ENCODE results near the gene MSI1. TPM values are rescaled to one million over a fixed set of nuclear protein-coding genes. Genes with fewer than 3 reads are reported as not detected.

The MSI1 gene
- total and polyA plus RNA-seq, 2 of the 13 experiments (the other 11 are each of a cell fraction or from before 2014, with no cell fraction given): 0.09 to 0.46 TPM

DNA sequence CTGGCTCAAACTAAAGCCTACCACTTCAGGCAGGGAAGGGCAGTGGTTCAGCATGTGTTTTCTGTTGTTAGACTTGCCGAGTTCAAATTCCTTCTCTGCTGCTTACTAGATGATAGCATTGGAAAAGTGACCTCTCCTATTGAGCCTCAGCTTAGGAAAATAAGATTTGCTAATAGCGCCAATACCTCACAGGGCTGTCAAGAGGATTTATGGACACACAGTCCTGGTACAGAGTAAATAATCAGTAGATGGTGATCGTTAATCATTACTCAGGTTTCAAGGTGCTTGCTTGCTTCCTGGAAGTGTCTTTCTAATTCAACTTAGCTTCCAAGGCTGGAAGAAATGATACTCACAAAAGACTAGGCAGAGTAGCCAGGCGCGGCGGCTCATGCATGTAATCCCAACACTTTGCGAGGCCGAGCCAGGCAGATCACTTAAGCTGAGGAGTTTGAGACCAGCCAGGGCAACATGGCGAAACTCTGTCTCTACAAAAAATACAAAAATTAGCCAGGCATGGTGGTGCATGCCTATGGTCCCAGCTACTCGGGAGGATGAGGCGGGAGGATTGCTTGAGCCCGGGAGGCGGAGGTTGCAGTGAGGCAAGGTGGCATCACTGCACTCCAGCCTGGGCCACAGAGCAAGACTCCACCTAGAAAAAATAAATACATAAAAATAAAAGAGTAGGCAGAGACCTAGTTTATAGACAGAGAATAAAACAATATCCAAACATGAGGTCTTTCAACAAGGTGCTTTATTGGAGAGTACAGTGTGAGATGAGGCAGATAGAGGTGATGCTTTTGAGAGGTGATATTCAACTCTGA lies 47.4 kb downstream of the MSI1 start (continued):
- TF ChIP-seq SETDB1 (CRISPR knock-in tag; IDR thresholded peaks at IDR 0.05; ENCODE audit: borderline replicate concordance) (no peak), NCOA2 (CRISPR knock-in tag; IDR thresholded peaks at IDR 0.05) (peak; percentile 74), ZNF350 (CRISPR knock-in tag; IDR thresholded peaks at IDR 0.05; ENCODE audit: borderline replicate concordance, low read depth) (no peak; the same call in 1 of the 2 replicates), NR2F2 (IDR thresholded peaks at IDR 0.05; ENCODE audit: borderline replicate concordance, low read depth) (0 out of 2 replicates have a peak, but pooled peaks have one; percentile 17), ELF3 (CRISPR knock-in tag; IDR thresholded peaks at IDR 0.05) (peak; percentile 83; the same call in 1 of the 2 replicates), ZMYM3 (CRISPR knock-in tag; IDR thresholded peaks at IDR 0.05) (no peak; the same call in 1 of the 2 replicates), HCFC1 (IDR thresholded peaks at IDR 0.05; ENCODE audit: low read depth, low read length) (no peak), SMARCC2 (IDR thresholded peaks at IDR 0.05) (no peak), CAMTA2 (CRISPR knock-in tag; IDR thresholded peaks at IDR 0.05; ENCODE audit: borderline replicate concordance) (no peak), JUN (CRISPR knock-in tag; IDR thresholded peaks at IDR 0.05) (no peak), ZNF3 (CRISPR knock-in tag; IDR thresholded peaks at IDR 0.05) (no peak), RFXAP (CRISPR knock-in tag; IDR thresholded peaks at IDR 0.05; ENCODE audit: borderline replicate concordance) (no peak), FOXK1 (CRISPR knock-in tag; IDR thresholded peaks at IDR 0.05; ENCODE audit: borderline replicate concordance, low read depth) (peak; percentile 20; the same call in 1 of the 2 replicates), FLYWCH1 (CRISPR knock-in tag; IDR thresholded peaks at IDR 0.05) (no peak), JUNB (CRISPR knock-in tag; IDR thresholded peaks at IDR 0.05; ENCODE audit: borderline replicate concordance) (no peak), KAT8 (CRISPR knock-in tag; IDR thresholded peaks at IDR 0.05) (no peak), HES4 (CRISPR knock-in tag; IDR thresholded peaks at IDR 0.05; ENCODE audit: borderline replicate concordance) (no peak), ZNF205 (CRISPR knock-in tag; IDR thresholded peaks at IDR 0.05) (no peak), NFKBIZ (CRISPR knock-in tag; IDR thresholded peaks at IDR 0.05) (no peak)
- TF ChIP-seq, protein P1, sequence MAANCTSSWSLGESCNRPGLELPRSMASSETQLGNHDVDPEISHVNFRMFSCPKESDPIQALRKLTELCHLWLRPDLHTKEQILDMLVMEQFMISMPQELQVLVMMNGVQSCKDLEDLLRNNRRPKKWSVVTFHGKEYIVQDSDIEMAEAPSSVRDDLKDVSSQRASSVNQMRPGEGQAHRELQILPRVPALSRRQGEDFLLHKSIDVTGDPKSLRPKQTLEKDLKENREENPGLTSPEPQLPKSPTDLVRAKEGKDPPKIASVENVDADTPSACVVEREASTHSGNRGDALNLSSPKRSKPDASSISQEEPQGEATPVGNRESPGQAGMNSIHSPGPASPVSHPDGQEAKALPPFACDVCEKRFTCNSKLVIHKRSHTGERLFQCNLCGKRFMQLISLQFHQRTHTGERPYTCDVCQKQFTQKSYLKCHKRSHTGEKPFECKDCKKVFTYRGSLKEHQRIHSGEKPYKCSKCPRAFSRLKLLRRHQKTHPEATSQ (CRISPR knock-in tag; IDR thresholded peaks at IDR 0.05; ENCODE audit: borderline replicate concordance): no peak
- TF ChIP-seq, protein P2, sequence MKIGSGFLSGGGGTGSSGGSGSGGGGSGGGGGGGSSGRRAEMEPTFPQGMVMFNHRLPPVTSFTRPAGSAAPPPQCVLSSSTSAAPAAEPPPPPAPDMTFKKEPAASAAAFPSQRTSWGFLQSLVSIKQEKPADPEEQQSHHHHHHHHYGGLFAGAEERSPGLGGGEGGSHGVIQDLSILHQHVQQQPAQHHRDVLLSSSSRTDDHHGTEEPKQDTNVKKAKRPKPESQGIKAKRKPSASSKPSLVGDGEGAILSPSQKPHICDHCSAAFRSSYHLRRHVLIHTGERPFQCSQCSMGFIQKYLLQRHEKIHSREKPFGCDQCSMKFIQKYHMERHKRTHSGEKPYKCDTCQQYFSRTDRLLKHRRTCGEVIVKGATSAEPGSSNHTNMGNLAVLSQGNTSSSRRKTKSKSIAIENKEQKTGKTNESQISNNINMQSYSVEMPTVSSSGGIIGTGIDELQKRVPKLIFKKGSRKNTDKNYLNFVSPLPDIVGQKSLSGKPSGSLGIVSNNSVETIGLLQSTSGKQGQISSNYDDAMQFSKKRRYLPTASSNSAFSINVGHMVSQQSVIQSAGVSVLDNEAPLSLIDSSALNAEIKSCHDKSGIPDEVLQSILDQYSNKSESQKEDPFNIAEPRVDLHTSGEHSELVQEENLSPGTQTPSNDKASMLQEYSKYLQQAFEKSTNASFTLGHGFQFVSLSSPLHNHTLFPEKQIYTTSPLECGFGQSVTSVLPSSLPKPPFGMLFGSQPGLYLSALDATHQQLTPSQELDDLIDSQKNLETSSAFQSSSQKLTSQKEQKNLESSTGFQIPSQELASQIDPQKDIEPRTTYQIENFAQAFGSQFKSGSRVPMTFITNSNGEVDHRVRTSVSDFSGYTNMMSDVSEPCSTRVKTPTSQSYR (CRISPR knock-in tag; IDR thresholded peaks at IDR 0.05; ENCODE audit: borderline replicate concordance): no peak; the same call in 1 of the 2 replicates
- TF ChIP-seq, protein P3, sequence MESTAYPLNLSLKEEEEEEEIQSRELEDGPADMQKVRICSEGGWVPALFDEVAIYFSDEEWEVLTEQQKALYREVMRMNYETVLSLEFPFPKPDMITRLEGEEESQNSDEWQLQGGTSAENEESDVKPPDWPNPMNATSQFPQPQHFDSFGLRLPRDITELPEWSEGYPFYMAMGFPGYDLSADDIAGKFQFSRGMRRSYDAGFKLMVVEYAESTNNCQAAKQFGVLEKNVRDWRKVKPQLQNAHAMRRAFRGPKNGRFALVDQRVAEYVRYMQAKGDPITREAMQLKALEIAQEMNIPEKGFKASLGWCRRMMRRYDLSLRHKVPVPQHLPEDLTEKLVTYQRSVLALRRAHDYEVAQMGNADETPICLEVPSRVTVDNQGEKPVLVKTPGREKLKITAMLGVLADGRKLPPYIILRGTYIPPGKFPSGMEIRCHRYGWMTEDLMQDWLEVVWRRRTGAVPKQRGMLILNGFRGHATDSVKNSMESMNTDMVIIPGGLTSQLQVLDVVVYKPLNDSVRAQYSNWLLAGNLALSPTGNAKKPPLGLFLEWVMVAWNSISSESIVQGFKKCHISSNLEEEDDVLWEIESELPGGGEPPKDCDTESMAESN (CRISPR knock-in tag; conservative IDR thresholded peaks at IDR 0.05): no peak
- TF ChIP-seq, protein P4, sequence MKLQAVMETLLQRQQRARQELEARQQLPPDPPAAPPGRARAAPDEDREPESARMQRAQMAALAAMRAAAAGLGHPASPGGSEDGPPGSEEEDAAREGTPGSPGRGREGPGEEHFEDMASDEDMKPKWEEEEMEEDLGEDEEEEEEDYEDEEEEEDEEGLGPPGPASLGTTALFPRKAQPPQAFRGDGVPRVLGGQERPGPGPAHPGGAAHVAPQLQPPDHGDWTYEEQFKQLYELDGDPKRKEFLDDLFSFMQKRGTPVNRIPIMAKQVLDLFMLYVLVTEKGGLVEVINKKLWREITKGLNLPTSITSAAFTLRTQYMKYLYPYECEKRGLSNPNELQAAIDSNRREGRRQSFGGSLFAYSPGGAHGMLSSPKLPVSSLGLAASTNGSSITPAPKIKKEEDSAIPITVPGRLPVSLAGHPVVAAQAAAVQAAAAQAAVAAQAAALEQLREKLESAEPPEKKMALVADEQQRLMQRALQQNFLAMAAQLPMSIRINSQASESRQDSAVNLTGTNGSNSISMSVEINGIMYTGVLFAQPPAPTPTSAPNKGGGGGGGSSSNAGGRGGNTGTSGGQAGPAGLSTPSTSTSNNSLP (IDR thresholded peaks at IDR 0.05; ENCODE audit: low read depth, low read length): peak; percentile 77
